PC-3 (cell line): ENCODE measurements around the gene R3HCC1L. TPM values are rescaled to one million over a fixed set of nuclear protein-coding genes. Genes with fewer than 3 reads are reported as not detected.

ENCODE experiments used
- ATAC-seq: fragments of 200-7000 bp; cut with Tn5 transposase; 2 replicates; pipeline ENCODE4 v1.9.1; 2020; ENCODE audit warnings: mild to moderate bottlenecking, moderate library complexity
- BruUV-seq: library from RNA; stranded (reverse); fragments of 400-500 nt; replicated peaks from 2 replicates; lab custom pipeline; 2021; lab: Mats Ljungman, UMichigan
- CTCF ChIA-PET: fragments of 300-600 bp; sonication (Branson Sonifier 250); formaldehyde crosslinking; loops from one replicate; lab custom pipeline; 2022; ENCODE audit warnings: antibody characterized with exemption; lab: Charles Lee
- POLR2A ChIA-PET: fragments of 300-600 bp; sonication (Branson Sonifier 250); formaldehyde crosslinking; loops from one replicate; lab custom pipeline; 2022; ENCODE audit warnings: antibody characterized with exemption; ENCODE audit not compliant: unreplicated experiment; lab: Charles Lee
- DNase-seq: peaks from one replicate; pipeline ENCODE4 v3.0.0-alpha.2; 2015
- H2AFZ ChIP-seq: fragments of 300-600 bp; sonication (generic); 2 replicates; pipeline ENCODE4 v1.6.0; 2016; ENCODE audit warnings: antibody characterized with exemption, low read length
- H3F3A ChIP-seq: fragments of 300-600 bp; sonication (generic); one replicate; pipeline ENCODE4 v1.6.0; 2017; ENCODE audit warnings: antibody characterized with exemption, low read length, control low read depth, mild to moderate bottlenecking; ENCODE audit not compliant: unreplicated experiment
- H3K27ac ChIP-seq: fragments of 300-600 bp; sonication (generic); 2 replicates; pipeline ENCODE4 v1.5.1; 2016; ENCODE audit warnings: mild to moderate bottlenecking, low read length
- H3K27me3 ChIP-seq: fragments of 300-600 bp; sonication (generic); 2 replicates; pipeline ENCODE4 v1.6.1; 2016; ENCODE audit warnings: low read length, mixed read lengths
- H3K36me3 ChIP-seq: fragments of 300-600 bp; sonication (generic); 2 replicates; pipeline ENCODE4 v1.6.1; 2016; ENCODE audit warnings: low read depth, mixed run types, low read length, mixed read lengths
- H3K4me1 ChIP-seq: fragments of 300-600 bp; sonication (generic); 2 replicates; pipeline ENCODE4 v1.5.1; 2016; ENCODE audit warnings: low read length; ENCODE audit not compliant: insufficient read depth
- H3K4me2 ChIP-seq: fragments of 300-600 bp; sonication (generic); 2 replicates; pipeline ENCODE4 v1.6.0; 2016; ENCODE audit warnings: low read length
- H3K4me3 ChIP-seq: fragments of 300-600 bp; sonication (generic); 2 replicates; pipeline ENCODE4 v1.5.1; 2016; ENCODE audit warnings: mild to moderate bottlenecking, low read length, mixed read lengths
- H3K79me2 ChIP-seq: fragments of 300-600 bp; sonication (generic); 2 replicates; pipeline ENCODE4 v1.6.1; 2017; ENCODE audit warnings: low read length, mixed read lengths
- H3K9ac ChIP-seq: fragments of 300-600 bp; sonication (generic); 2 replicates; pipeline ENCODE4 v1.6.0; 2016; ENCODE audit warnings: mild to moderate bottlenecking, low read length
- H3K9me2 ChIP-seq: fragments of 300-600 bp; sonication (generic); replicated peaks from 2 replicates; pipeline ENCODE4 v1.6.1; 2016; ENCODE audit warnings: mixed run types, low read length, mixed read lengths
- H3K9me3 ChIP-seq: fragments of 300-600 bp; sonication (generic); 2 replicates; pipeline ENCODE4 v1.6.1; 2016; ENCODE audit warnings: low read length, mixed read lengths
- H4K20me1 ChIP-seq: fragments of 300-600 bp; sonication (generic); 2 replicates; pipeline ENCODE4 v1.6.1; 2016; ENCODE audit warnings: low read length, mixed read lengths
- CTCF ChIP-seq: fragments of 300-600 bp; sonication (generic); conservative IDR thresholded peaks from 2 replicates; pipeline ENCODE4 v1.5.1; 2017; ENCODE audit warnings: antibody characterized with exemption, low read depth, mild to moderate bottlenecking, low read length
- EZH2 ChIP-seq: fragments of 300-600 bp; sonication (generic); IDR thresholded peaks from one replicate; pipeline ENCODE4 v1.6.1; 2017; ENCODE audit warnings: antibody characterized with exemption, mild to moderate bottlenecking, low read length; ENCODE audit not compliant: unreplicated experiment
- EZH2phosphoT487 ChIP-seq: fragments of 300-600 bp; sonication (generic); IDR thresholded peaks from 2 replicates; pipeline ENCODE4 v1.6.1; 2018; ENCODE audit warnings: mild to moderate bottlenecking, antibody characterized with exemption, low read length, borderline replicate concordance
- intact Hi-C: fragments of 100-400 bp; cut with micrococcal nuclease; formaldehyde crosslinking; loops from 2 replicates; pipeline ENCODE4 v1.9.0; 2023
- total RNA-seq: library from RNA; depleted of rRNA; stranded (reverse); fragments of >200 nt; gene quantifications from 2 replicates; pipeline ENCODE4 v1.2.3, GENCODE V29; 2014

R3HCC1L gene
- total RNA-seq, 1 experiment from 2014 or later, result 15.3 TPM

GRCh38 chr10:98231417-98231816, 97.0 kb downstream of the R3HCC1L start:
- no peak overlapping the region for H3K4me3 ChIP-seq
- H3K79me2 ChIP-seq, result no peaks in the 10 kb centered on the region
- H3K9ac ChIP-seq, result no peak overlapping the region
- no peak for ATAC-seq
- ChIA-PET POLR2A (no interaction called here), CTCF (no interaction called here)
- BruUV-seq, result no TSS peak
- DNase-seq, result no peak
- H3K9me3 ChIP-seq, result no peaks in the 10 kb centered on the region
- no peaks in the 10 kb centered on the region for H3K4me1 ChIP-seq
- no peak overlapping the region for H3K4me2 ChIP-seq
- TF ChIP-seq EZH2, result no peak
- TF ChIP-seq EZH2phosphoT487, result no peak
- TF ChIP-seq CTCF, result no peak
- no peak overlapping the region for H2AFZ ChIP-seq
- no peaks in the 10 kb centered on the region for H3K27me3 ChIP-seq
- H4K20me1 ChIP-seq, result no peaks in the 10 kb centered on the region
- H3F3A ChIP-seq, result no peaks in the 10 kb centered on the region
- H3K27ac ChIP-seq, result no peak overlapping the region
- H3K36me3 ChIP-seq, result no peaks in the 10 kb centered on the region
- H3K9me2 ChIP-seq, result no peaks in the 10 kb centered on the region
- intact Hi-C loops, result no loop called here

GRCh38 chr10:98235846-98236245, 101.4 kb downstream of the R3HCC1L start:
- Histone ChIP-seq H2AFZ (no peak overlapping the region), H3K4me2 (no peak overlapping the region), H3K9me2 (no peaks in the 10 kb centered on the region), H3K36me3 (no peaks in the 10 kb centered on the region; the same call in 1 of the 2 replicates), H3K4me1 (no peaks in the 10 kb centered on the region), H4K20me1 (no peaks in the 10 kb centered on the region), H3K9me3 (no peaks in the 10 kb centered on the region), H3K9ac (no peak overlapping the region), H3K27me3 (no peaks in the 10 kb centered on the region), H3K4me3 (no peak overlapping the region), H3F3A (no peaks in the 10 kb centered on the region), H3K79me2 (no peaks in the 10 kb centered on the region), H3K27ac (no peak overlapping the region)
- no peak for TF ChIP-seq CTCF
- TF ChIP-seq EZH2phosphoT487, result no peak
- no peak for TF ChIP-seq EZH2
- CTCF ChIA-PET, result no interaction called here
- DNase-seq, result no peak
- ATAC-seq, result no peak
- no TSS peak for BruUV-seq
- intact Hi-C loops, result no loop called here
- POLR2A ChIA-PET, result no interaction called here

- Histone ChIP-seq H3K9me2 (no peaks in the 10 kb centered on the region), H3K4me2 (no peak overlapping the region), H4K20me1 (no peaks in the 10 kb centered on the region), H3K4me3 (no peak overlapping the region), H3F3A (no peaks in the 10 kb centered on the region), H3K9ac (no peak overlapping the region), H3K4me1 (no peaks in the 10 kb centered on the region), H3K36me3 (no peaks in the 10 kb centered on the region; the same call in 1 of the 2 replicates), H2AFZ (no peak overlapping the region), H3K79me2 (no peaks in the 10 kb centered on the region), H3K27ac (no peak overlapping the region), H3K9me3 (no peaks in the 10 kb centered on the region), H3K27me3 (no peaks in the 10 kb centered on the region)
- TF ChIP-seq EZH2phosphoT487 (no peak), CTCF (no peak), EZH2 (no peak)
- no TSS peak for BruUV-seq
- ChIA-PET POLR2A (interaction anchor here (0.6 kb wide), 1 partner anchor 799 kb away, joined by 4 read pairs; no protein-coding TSS in a partner anchor), CTCF (no interaction called here)
- no peak for DNase-seq
- ATAC-seq, result no peak
- intact Hi-C loops, result no loop called here
Observed at GRCh38 chr10:98236862-98237261, 102.4 kb downstream of the R3HCC1L start.
